WTC11 (cell line): Measurements from ENCODE around the gene SELENOI. TPM values are rescaled to one million over a fixed set of nuclear protein-coding genes. Genes with fewer than 3 reads are reported as not detected.
"Not testable (repeated sequence)": the region's sequence is repeated elsewhere in the genome, so short reads cannot be mapped to it uniquely, and the experiment has no call there.

Experiments used
- ATAC-seq: fragments of 200-7000 bp; cut with Tn5 transposase; 2 replicates; pipeline ENCODE4 v1.10.0; 2021; ENCODE audit warnings: mild to moderate bottlenecking, moderate library complexity
- CTCF ChIA-PET: fragments of 300-600 bp; sonication (Branson Sonifier 250); formaldehyde crosslinking; loops from one replicate; lab custom pipeline; 2021; ENCODE audit warnings: antibody characterized with exemption; lab: Charles Lee
- POLR2A ChIA-PET: fragments of 350-600 bp; sonication (Branson Sonifier 250); formaldehyde crosslinking; loops from one replicate; lab custom pipeline; 2021; ENCODE audit warnings: antibody characterized with exemption; lab: Charles Lee
- DNase-seq: peaks from one replicate; pipeline ENCODE4 v3.0.0; 2021; ENCODE audit warnings: low spot score
- H3K27ac Mint-ChIP-seq: 2 replicates; pipeline ENCODE4 v1.8.0; 2021; ENCODE audit warnings: mixed read lengths
- H3K27me3 Mint-ChIP-seq: 2 replicates; pipeline ENCODE4 v1.8.0; 2021; ENCODE audit warnings: low read depth, mild to moderate bottlenecking, moderate library complexity, mixed read lengths
- H3K36me3 Mint-ChIP-seq: 2 replicates; pipeline ENCODE4 v1.8.0; 2021; ENCODE audit warnings: mixed read lengths
- H3K4me1 Mint-ChIP-seq: 2 replicates; pipeline ENCODE4 v1.8.0; 2022; ENCODE audit warnings: mixed read lengths
- H3K4me3 Mint-ChIP-seq: 2 replicates; pipeline ENCODE4 v1.8.0; 2021; ENCODE audit warnings: mild to moderate bottlenecking, moderate library complexity, mixed read lengths
- H3K9me3 Mint-ChIP-seq: 2 replicates; pipeline ENCODE4 v1.8.0; 2021; ENCODE audit warnings: mixed read lengths
- ARID4B ChIP-seq: sonication (generic); formaldehyde crosslinking; IDR thresholded peaks from 2 replicates; pipeline ENCODE4 v1.8.0; 2023; ENCODE audit warnings: missing genetic modification reagents, mild to moderate bottlenecking, borderline replicate concordance
- ATF2 ChIP-seq: sonication (generic); formaldehyde crosslinking; IDR thresholded peaks from 2 replicates; pipeline ENCODE4 v1.8.1; 2022; ENCODE audit warnings: low read depth, missing genetic modification reagents, borderline replicate concordance
- ATF6 ChIP-seq: sonication (generic); formaldehyde crosslinking; IDR thresholded peaks from 2 replicates; pipeline ENCODE4 v1.8.1; 2023; ENCODE audit warnings: mild to moderate bottlenecking, missing genetic modification reagents
- E2F4 ChIP-seq: sonication (generic); formaldehyde crosslinking; IDR thresholded peaks from 2 replicates; pipeline ENCODE4 v1.8.1; 2022; ENCODE audit warnings: low read depth, mild to moderate bottlenecking, moderate library complexity, missing genetic modification reagents, borderline replicate concordance
- IRF2 ChIP-seq: sonication (generic); formaldehyde crosslinking; IDR thresholded peaks from 2 replicates; pipeline ENCODE4 v1.8.0; 2022; ENCODE audit warnings: low read depth, missing genetic modification reagents, borderline replicate concordance
- NFE2L1 ChIP-seq: sonication (generic); formaldehyde crosslinking; IDR thresholded peaks from 2 replicates; pipeline ENCODE4 v1.8.1; 2023; ENCODE audit warnings: missing genetic modification reagents
- SMAD4 ChIP-seq: sonication (generic); formaldehyde crosslinking; IDR thresholded peaks from 2 replicates; pipeline ENCODE4 v1.8.0; 2022; ENCODE audit warnings: mild to moderate bottlenecking, missing genetic modification reagents
- ZBTB21 ChIP-seq: sonication (generic); formaldehyde crosslinking; IDR thresholded peaks from 2 replicates; pipeline ENCODE4 v1.8.1; 2023; ENCODE audit warnings: mild to moderate bottlenecking, missing genetic modification reagents, borderline replicate concordance
- ZNF138 ChIP-seq: sonication (generic); formaldehyde crosslinking; conservative IDR thresholded peaks from 2 replicates; pipeline ENCODE4 v1.8.1; 2022; ENCODE audit warnings: mild to moderate bottlenecking, moderate library complexity, missing genetic modification reagents
- ZNF416 ChIP-seq: fragments of 250-450 bp; sonication (Bioruptor Pico); IDR thresholded peaks from 2 replicates; pipeline ENCODE4 v1.9.0; 2021; ENCODE audit warnings: mild to moderate bottlenecking, inconsistent platforms
- total RNA-seq: library from RNA; stranded (reverse); gene quantifications from 3 replicates; pipeline ENCODE4 v1.2.3, GENCODE V29; 2021

SELENOI gene
- total RNA-seq, 1 experiment from 2014 or later = 53.1 TPM

- H3K27me3 Mint-ChIP-seq = no peaks in the 10 kb centered on the region
- no peak overlapping the region for H3K4me3 Mint-ChIP-seq
- peaks cover 7% of the 10 kb centered on the region for H3K9me3 Mint-ChIP-seq
- TF ChIP-seq ARID4B (CRISPR knock-in tag) (no peak), IRF2 (CRISPR knock-in tag) (no peak), ATF6 (CRISPR knock-in tag) (no peak), E2F4 (CRISPR knock-in tag) (no peak)
- no peak overlapping the region for H3K27ac Mint-ChIP-seq
- ChIA-PET POLR2A (no interaction called here), CTCF (no interaction called here)
- DNase-seq (no peak), ATAC-seq (no peak)
- H3K4me1 Mint-ChIP-seq = no peaks in the 10 kb centered on the region
- peaks cover 24% of the 10 kb centered on the region for H3K36me3 Mint-ChIP-seq
Observed at GRCh38 chr2:26364669-26365068, 18.7 kb downstream of the SELENOI start.

GRCh38 chr2:26366957-26367356 is 21.0 kb downstream of the SELENOI start:
- no peaks in the 10 kb centered on the region for H3K4me1 Mint-ChIP-seq
- H3K4me3 Mint-ChIP-seq = no peak overlapping the region
- DNase-seq = no peak
- H3K27ac Mint-ChIP-seq = no peak overlapping the region
- TF ChIP-seq ZNF416 (CRISPR knock-in tag) = no peak
- no peak for TF ChIP-seq NFE2L1
- TF ChIP-seq ZBTB21 = no peak
- no peak for ATAC-seq
- no peaks in the 10 kb centered on the region for H3K27me3 Mint-ChIP-seq
- ChIA-PET CTCF (no interaction called here), POLR2A (no interaction called here)
- peaks cover 14% of the 10 kb centered on the region for H3K9me3 Mint-ChIP-seq
- peaks cover 34% of the 10 kb centered on the region for H3K36me3 Mint-ChIP-seq

GRCh38 chr2:26369664-26370063 is 23.7 kb downstream of the SELENOI start:
- ATAC-seq, H3K4me3 Mint-ChIP-seq, H3K4me1 Mint-ChIP-seq, H3K27ac Mint-ChIP-seq, CTCF ChIA-PET, DNase-seq, POLR2A ChIA-PET, H3K27me3 Mint-ChIP-seq: not testable (repeated sequence)
- Mint-ChIP-seq H3K9me3 (peaks cover 20% of the 10 kb centered on the region), H3K36me3 (peaks cover 56% of the 10 kb centered on the region)

GRCh38 chr2:26370909-26371308 is 25.0 kb downstream of the SELENOI start:
- POLR2A ChIA-PET, H3K27ac Mint-ChIP-seq, H3K27me3 Mint-ChIP-seq, DNase-seq, ATAC-seq, H3K4me3 Mint-ChIP-seq, H3K4me1 Mint-ChIP-seq, CTCF ChIA-PET: not testable (repeated sequence)
- Mint-ChIP-seq H3K36me3 (peaks cover 61% of the 10 kb centered on the region), H3K9me3 (peaks cover 20% of the 10 kb centered on the region)

- Mint-ChIP-seq H3K27ac (no peak overlapping the region), H3K4me3 (no peak overlapping the region), H3K4me1 (no peaks in the 10 kb centered on the region)
Observed at GRCh38 chr2:26376799-26377198, 30.9 kb downstream of the SELENOI start.

More at GRCh38 chr2:26376799-26377198, 30.9 kb downstream of the SELENOI start:
- peaks cover 45% of the 10 kb centered on the region for H3K36me3 Mint-ChIP-seq
- POLR2A ChIA-PET = no interaction called here
- TF ChIP-seq SMAD4 (CRISPR knock-in tag) (no peak), ZNF138 (CRISPR knock-in tag) (no peak), E2F4 (CRISPR knock-in tag) (no peak), ATF2 (CRISPR knock-in tag) (no peak)
- TF ChIP-seq, all 79 proteins: peak for 0
- DNase-seq (no peak), ATAC-seq (no peak)
- Mint-ChIP-seq H3K27me3 (no peaks in the 10 kb centered on the region), H3K9me3 (peaks cover 8% of the 10 kb centered on the region)
- CTCF ChIA-PET = no interaction called here
